Measurements from ENCODE around the gene PTPRG.
"Not testable (repeated sequence)": the region's sequence is repeated elsewhere in the genome, so short reads cannot be mapped to it uniquely, and the experiment has no call there.

PTPRG gene

DNA sequence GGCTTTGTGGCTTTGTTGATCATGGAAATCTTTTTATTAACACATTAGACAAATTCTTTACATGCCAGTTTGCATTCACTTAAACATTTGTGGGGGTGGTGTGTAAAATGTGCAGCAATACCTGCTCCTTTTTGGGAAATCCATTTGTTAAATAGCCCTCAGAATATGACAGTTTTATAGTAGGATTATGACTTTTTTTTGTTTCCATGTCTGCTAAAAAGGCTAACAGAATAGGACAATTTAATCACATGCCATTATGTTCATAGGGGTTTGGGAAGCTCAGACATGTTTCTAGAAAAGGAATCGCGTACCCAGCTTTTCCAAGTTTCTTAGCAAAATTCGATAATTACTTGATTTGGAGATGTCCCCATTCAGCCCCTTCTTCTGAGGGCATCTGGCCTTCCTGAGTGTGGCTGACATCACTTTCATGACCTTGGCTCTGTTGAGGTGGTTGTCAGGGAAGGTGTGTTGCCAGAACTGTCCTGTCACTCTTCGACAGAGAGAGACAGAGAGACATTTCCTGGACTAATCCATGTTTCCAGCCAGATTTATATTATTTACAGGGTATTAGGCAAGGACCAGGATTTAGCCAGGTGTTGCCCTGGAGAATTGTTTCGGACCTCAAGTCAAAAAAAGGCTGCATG lies 126.4 kb downstream of the PTPRG start:
- no peak for DNase-seq

DNA sequence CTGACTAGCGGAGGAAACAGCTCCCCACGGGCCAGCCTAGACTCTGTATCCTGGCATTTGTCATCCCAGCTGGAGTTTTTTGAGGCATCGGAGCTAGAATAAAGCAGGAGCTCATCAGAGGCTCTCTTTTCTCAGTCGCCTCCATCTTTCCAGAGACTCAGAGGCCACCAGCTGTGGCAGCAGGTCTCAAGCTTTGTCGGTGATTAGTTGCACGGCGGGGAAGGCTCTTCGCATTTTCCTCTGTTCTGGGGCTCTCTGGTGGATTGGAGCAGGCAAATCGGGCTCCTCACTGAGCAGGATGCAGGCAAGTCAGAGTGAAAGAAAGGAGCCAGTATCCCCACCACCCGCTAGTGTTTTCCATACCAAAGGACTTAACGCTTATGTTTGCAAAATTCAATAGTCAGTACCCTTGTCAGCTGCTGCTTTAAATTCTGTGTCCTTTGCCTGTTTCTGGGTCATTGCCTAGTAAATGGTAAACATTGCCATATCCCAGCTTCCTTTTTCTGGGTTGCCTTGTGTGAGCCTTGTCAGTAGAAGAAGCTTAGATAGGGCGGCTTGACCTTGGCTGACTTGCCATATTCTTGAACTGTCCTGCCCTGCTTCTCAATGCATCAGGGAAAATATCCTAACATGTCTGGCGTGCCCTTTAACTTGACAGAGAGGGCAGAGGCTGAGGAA lies 127.1 kb downstream of the PTPRG start:
- no peak for DNase-seq

DNA sequence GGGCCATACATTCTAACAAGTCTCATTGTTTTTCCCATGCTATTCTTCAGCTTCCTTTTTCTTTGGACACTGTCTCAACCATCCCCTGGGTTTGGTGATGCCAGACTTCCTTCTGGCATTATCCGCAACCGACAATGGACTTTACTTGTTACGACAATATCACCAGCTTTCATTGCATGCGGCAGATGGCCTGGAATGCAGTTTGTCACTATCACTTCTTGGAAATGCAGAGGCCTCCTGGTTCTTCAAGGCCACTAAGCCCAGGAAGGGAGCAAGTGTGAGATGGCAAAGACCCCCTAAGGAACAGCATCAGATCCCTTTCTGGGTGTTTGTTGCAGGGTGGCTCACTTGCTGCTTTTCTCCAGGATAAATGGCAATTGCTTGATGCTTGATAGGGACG lies 128.6 kb downstream of the PTPRG start:
- no peak for DNase-seq

DNA sequence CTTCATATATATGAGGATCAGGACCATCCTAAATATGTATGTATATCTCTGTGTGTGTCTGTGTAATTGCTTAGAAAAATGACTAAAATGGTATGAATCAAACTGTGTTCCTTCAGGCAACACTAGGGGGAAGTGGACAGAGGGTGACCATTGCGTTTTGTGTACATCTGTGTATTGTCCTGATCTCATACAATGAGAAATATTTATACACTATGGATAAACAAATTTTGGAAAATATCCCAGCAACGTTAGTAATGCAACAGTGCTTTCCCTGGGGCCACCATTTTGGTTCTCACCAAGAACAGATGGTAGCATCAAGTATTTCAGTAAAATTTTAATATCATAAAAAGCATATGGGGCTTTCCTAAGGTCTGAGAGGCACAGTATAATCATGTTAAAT lies 130.1 kb downstream of the PTPRG start:
- no peak for DNase-seq

DNA sequence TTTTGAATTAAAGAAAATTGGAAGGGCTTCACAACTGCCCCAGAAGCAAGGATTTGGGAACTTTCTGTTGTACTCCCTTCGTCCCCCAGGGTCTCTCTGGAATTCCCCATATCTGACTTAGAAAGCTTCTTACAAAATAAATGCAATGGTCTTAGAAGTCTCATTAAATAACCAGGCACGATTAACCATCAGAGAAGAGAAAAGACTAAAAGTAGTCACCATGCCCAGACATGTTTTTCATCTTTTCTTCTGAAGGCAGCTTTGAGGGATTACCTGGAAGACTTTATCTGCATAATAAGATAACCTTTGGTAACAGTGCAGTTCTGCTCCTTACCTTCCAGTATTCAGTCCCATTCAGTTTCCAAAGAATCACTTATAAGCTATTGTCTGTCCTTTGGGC lies 135.9 kb downstream of the PTPRG start:
- no peak for DNase-seq

DNA sequence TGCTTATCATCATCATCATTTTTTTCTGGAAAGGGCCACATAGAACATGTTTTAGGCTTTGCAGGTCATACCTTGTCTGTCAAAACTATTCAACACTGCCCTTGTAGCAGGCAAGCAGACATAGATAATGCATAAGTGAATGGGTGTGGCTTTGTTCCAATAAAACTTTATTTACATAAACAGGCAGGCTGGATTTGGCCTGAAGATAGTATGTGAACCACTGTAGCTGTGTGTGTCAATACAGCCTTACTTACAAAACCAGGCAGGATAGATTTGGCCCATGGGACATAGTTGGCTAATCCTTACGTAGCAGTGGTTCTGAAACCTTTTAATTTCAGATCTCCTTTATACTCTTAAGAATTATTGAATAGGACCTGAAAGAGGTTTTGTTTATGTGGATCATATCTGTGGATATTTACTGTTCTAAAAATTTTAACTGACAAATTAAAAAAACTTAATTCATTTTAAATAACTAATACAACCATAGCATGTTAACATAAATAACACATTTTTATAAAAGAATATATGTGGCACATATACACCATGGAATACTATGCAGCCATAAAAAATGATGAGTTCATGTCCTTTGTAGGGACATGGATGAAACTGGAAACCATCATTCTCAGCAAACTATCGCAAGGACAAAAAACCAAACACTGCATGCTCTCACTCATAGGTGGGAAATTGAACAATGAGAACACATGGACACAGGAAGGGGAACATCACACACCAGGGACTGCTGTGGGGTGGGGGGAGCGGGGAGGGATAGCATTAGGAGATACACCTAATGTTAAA lies 137.1 kb downstream of the PTPRG start:
- DNase-seq, result not testable (repeated sequence)

DNA sequence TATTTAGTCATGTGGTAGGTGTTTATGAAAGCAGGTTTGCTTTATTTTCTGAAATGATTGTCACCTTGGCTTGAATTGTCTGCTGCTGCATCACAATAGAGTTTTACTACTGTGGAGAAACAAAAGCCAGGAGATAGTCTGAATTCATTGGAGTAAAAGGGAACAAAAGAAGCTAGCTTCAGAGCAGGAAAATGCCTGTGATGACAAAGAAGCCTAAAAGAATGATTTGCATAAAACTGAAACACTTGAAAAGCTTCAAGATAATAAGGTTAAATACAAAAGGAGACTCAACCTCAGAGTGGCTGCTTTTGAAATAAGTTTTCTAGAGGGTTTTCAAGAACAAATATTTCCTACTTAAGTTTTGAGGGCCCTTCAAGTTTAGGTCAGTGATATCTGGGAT lies 138.3 kb downstream of the PTPRG start:
- DNase-seq, result no peak

DNA sequence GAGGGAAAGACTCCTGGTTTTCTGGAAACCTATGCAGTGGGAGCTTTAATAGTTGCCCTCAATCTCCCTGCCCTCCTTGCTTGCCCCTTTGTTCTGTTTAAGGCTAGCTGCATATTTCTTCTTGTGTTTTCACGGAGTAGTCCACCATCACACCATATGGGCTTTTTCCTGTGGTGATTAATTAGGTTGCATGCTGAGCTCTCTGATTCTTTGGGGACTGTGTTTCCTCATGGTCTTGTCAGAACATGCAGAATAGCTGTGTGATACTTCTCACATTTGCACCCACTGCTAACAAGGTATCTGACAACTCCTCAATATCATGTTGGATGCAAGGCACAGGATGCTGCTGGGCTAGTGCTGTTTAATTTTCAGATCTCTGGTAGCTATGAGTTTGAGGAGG lies 139.6 kb downstream of the PTPRG start:
- no peak for DNase-seq

DNA sequence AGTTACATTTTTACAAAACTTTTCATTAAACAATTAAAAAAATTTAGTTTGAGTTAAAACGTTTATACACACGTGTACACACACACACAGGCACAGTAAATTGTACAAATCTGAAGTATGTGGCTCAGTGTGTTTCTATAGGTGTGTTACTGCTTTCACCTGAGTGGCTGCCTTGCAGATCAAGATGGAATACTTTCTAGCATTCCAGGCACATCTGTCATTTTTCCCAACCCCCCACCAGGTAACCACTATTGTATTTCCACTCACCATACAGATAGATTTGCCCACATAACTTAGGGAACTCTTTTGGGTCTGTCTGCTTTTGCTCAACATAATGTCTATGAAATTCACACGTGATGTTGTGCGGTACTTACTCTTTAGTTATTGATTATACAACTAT lies 141.1 kb downstream of the PTPRG start:
- no peak for DNase-seq

DNA sequence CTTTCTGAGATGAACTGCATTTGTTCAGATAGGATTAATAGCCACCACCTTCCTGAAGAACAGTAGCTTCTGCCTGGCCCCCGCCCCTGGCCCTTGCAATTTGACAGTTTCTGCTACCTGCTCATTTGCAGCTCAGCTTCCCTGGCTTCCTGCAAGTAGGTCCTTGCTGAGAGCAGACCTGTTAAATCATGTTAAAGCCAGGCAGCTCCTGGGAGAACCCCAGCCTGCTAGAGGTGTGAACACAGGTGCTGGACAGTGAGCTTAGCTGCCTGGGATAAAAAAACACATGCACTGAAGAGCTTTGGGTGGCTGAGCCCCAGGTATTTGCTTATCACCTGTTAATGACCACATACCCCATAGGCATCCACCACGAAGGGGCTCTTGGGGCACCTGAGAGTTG lies 143.4 kb downstream of the PTPRG start:
- no peak for DNase-seq

DNA sequence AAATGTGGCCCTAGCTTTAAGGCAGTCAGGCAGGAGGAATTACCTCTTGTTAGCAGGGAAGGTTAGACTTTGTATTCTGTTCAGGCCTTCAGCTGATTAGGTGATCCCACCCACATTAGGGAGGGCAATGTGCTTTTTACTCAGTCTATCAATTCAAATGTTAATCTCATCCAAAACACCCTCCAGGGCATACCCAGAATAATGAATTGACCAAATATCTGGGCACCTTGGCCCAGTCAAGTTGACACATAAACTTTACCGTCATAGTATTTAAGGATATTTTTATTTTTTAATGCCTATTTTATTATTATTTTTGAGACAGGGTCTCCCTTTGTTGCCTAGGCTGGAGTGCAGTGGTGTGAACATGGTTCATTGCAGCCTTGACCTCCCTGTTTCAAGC lies 146.1 kb downstream of the PTPRG start:
- no peak for DNase-seq

DNA sequence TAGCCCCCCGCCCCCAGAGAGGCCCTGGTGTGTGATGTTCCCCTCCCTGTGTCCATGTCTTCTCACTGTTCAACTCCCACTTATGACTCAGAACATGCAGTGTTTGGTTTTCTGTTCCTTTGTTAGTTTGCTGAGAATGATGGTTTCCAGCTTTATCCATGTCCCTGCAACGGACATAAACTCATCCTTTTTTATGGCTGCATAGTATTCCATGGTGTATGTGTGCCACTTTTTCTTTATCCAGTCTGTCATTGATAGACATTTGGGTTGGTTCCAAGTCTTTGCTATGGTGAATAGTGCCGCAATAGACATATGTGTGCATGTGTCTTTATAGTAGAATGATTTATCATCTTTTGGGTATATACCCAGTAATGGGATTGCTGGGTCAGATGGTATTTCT lies 149.5 kb downstream of the PTPRG start:
- not testable (repeated sequence) for DNase-seq

DNA sequence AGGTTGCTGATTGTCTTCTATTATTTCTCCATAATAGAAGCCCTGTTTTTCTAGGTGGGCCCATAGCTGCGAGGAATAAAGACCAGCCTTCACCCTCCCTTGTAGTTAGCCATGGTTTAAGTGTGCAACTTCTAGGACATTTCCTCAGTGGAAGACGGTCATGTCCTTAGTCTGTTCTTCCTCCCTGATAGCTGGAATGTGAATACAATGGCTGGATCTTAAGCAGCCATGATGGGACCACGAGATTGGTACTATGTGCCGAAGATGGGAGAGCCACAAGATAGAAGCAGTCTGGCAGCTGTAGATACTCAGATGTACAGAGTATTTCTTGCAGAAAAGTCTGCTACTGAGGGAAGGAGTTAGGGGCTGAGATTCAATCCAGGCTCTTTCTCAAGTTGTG lies 152.9 kb downstream of the PTPRG start:
- no peak for DNase-seq

DNA sequence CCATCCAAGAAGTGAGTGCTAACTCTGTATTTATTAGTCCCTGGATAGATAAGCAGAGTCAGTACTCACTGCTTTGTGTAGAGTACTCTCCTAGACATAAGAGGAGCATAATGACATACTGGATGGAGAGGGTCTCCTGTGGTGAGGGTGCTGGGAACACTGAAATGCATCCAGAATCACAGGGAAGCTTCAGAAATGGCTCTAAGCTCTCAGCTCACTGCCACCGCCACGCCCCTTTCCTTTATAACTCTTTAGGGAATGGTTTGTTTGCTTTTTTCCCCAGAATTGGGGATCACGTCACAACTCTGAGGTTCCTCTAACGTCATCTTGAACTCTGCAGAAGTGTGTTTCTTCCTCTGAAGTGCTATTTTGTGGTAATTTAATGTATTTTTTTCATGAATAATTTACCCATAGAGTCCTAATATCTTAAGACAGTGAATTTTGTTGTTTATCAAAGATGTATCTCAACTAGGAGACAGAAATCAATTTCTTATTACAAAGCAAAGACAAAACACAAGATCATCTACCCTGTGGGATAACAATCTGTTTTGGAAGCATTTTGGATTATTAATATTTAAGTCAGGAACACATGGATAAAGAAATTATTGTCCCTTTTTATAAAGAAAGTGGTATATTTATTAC lies 154.6 kb downstream of the PTPRG start:
- DNase-seq, result no peak

DNA sequence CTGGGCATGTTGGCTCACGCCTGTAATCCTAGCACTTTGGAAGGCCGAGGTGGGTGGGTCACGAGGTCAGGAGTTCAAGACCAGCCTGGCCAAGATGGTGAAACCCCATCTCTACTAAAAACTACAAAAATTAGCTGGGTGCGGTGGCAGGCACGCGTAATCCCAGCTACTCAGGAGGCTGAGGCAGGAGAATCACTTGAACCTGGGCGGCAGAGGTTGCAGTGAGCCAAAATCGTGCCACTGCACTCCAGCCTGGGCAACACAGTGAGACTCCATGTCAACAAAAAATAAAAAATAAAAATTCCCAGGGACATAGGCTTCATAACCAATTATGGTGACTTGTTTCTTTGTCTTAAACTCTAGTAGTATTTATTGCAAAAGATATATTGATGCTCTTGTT lies 155.3 kb downstream of the PTPRG start:
- DNase-seq, result not testable (repeated sequence)

DNA sequence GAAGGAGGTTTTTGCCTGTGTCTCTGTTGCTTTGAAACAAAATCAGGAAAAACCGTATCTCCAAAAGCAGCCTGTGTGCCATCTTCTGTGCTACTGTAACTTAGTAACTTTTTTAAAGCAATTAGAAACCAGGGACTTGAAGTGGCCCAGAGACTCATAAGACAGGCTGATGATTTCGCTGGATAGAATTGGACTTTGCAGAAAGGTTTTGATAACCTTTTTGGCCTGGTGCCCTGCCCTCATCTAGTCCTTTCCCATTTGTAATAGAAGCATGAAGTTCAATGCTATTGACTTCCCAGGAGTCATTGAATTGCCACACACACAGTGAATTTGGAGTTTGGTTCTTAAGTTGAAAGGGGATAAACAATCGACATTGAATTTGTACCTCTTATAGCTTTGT lies 157.2 kb downstream of the PTPRG start:
- no peak for DNase-seq

DNA sequence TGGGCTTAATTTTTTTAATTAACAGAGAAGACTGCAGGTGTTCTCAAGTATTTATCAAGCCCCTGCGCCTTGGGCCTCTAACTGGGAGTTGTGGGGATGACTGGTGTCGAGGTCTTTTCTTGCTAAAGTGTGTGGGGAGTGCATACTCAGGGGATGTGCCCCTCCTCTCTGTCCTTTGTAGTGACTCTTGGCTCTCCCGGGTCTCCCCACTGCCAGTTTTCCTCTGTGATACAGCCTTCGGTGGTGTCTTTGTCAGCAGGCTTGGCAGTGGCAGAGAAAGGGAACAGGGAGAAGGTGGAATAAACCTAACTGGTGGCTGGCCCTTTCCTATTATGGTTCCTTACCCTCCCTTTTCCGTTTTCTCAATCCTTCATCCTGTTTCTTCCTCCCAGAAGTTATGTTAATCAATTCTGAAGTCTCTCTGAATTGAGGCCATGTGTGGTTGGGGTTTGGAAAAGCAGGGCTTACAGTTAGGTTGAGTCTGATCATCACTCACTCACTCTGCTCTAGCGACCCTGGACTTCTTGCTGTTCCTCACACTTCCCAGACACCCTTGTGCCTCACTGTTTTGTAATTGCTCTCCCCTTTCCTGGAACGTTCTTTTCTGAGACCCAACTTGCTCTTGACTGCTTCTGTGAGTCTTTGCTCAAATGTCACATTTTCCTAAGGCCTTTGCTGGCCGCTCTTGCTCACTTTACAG lies 158.1 kb downstream of the PTPRG start:
- DNase-seq, result no peak

DNA sequence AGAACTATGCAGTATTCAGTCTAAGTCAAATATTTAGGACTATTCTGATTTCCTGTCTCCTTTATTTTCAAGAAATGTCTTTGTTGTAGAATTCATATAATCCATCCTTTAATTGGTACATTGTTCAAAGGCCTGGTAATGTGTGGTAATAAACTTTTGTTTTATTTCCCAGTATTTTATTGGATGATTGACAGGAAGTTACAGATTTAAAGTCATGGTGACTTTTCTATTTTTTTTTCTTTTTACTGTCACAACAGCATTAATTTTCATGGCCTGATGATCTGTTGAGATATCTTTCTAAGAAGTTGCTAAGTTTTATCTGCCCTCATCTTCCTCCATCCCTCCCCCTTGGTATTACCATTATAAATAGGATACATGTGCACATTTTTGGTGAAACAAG lies 161.7 kb downstream of the PTPRG start:
- no peak for DNase-seq

DNA sequence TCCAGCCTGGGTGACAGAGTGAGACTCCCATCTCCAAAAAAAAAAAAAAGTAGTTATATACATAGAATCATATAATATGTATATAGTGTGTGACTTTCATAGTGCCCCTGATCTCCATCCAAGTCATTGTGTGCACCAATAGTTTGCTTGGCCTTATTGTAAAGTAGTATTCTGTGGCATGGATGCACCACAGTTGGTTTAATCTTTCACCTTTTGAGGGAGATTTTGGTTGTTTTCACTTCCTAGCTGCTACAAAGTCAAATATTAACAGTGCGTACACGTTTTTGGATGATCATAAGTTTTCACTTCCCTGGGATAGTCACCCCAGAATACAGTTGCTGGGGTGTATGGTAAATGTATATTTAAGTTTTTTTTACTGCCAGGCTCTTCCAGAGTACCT lies 162.8 kb downstream of the PTPRG start:
- no peak for DNase-seq

DNA sequence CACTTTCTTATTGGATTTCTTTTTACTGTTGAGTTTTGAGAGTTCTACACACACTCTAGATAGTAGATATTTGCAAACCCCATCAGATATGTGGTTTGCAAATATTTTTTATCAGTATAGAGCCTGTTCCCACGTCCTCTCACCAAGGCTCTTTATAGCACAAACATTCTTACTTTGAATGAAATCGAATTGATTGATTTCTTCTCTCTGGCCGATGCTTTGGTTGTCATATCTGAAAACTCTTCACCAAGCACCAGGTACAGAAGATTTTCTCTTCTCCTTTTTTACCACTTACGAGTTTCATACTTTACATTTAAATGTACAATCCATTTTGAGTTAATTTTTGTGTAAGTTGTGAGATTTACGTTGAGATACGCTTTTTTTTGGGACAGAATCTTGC lies 163.4 kb downstream of the PTPRG start:
- DNase-seq, result no peak

DNA sequence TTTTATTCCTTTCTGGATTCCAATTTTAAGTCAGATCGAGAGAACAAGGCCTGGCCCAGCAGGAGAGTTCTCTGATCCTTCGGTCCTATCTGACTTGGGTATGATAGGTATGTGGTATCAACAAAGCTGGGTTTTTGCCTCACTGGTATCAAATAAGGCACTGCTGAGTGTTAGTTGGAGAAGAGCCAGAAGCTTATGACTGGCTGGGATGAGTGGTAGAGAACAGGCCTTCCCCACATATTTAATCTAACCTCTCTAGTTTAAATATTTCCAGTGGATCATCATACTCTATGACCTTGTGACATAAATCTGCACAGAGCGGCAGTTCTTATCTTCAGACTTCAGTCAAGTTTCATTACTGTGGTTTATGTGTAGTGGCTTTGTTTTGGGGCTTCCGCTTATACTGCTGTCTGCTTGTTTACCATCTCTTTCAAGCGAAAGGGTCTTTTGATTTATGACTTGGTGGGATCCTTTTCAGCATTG lies 164.5 kb downstream of the PTPRG start:
- peak; percentile 76 for DNase-seq

DNA sequence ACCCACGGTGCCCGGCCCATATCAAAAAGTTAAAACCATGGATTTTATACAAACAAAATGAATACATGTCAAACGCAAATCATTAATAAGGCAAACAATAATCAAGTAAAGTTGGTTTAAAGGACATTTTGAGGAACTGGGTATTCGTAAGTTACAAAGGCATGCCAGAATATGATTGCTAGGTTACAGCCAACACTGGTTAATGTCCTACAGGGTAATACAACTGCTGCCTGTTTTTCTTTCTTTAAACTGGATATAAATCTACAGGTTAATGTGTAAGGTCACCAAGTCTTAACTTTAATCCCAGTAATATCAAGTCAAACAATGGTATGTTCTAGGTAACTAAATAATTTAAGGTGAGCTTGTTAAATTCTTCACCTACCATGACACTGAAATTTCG lies 166.1 kb downstream of the PTPRG start:
- DNase-seq, result no peak

Data from fibroblast of skin of back (primary cell).